Activated naive CD4-positive, alpha-beta T cell (primary cell): Measurements from ENCODE around the gene UBFD1.
"Not testable (repeated sequence)": the region's sequence is repeated elsewhere in the genome, so short reads cannot be mapped to it uniquely, and the experiment has no call there.

Source experiments
- DNase-seq, 4 experiments: peaks; one replicate each; lab custom pipeline; 2025; lab: John Stamatoyannopoulos, UW

Gene UBFD1

DNA sequence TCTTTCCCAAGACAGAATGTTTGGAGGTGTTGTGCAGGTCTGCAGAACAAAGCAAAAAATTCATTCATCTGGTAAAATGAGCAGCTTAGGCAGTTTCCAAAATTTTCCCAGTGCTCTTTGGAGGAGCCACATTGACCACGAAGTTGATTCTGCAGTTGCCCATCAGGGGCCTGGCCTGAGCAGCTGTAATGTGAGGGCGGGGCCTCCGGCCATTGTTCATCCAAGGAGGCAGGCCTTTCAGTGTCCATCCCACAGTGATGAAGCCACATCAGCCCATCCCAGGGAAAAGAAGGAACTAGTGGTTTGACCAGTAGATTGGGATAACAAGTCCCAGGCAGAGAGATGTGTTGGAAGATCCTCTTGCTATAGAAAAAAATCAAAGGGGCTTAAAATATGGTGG, 10.1 kb downstream of the UBFD1 start:
- DNase-seq, result no peak

DNA sequence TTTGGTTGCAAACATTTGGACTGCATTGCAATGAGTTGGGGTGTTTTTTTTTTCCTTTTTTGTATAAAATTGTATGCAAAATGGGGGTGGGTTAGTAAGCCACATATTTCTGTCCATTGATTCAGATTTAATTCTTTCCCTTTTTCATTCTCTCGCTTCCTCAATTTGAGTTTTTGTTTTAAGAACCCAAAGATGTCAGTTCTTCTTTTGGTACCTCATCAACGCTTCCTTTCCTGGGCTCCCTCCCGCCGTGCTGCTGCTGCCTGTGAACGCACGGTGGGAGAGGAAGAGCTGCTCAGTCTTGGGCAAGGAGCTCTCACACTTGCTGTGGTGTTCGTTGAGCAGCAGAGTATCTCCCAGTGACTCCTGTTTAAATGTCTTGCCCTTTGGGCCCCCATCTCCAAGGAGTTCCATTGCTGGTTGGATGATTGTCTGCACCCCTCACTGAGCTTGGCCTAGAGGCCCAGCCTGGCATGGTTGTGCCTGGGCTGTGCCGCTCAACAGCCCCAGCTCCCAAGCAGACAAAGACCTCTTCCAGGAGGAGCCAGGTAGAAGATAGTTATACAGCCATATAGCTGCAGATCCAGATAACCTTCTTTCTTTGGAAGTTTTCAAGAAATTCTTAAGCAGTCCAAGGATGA, 13.6 kb downstream of the UBFD1 start:
- DNase-seq, result no peak

DNA sequence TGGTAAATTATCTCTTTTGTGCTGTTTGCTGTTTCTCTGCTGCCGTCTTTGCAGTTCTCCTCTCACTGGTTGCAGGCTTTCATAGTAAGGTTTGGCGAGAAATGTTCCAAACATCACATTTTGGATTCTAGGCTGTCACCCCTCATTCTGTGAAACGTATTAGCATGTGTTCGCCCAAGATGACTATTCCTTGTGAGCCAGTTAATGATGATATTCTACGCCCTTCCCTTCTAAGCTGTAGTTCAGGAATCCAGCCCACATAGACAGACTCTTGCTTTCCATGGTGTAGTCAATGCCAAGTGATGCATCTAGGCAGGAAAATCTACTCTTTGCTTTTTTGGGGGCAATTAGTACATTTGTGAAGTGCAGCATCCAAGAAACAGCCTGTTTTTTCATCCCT, 14.4 kb downstream of the UBFD1 start:
- DNase-seq, result no peak

DNA sequence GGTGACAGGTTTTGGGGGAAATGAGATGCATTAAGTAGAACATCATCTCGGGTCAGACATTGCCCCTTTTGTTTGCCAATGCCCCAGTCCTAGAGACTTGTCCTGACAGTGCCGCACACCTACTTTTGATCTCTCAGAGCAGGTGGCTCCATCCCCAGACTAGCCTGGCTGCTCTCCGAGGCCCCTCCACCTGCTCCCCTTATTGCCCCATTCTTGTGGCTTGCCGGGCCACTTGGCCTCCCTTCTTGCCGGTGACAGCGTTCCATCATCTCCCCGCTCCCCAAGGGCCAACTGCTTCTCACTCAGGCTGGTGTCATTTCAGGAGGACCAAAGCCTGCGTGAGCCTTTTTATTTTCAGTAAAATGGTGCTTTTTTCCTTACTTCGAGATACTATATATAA, 14.9 kb downstream of the UBFD1 start:
- DNase-seq, result no peak

DNA sequence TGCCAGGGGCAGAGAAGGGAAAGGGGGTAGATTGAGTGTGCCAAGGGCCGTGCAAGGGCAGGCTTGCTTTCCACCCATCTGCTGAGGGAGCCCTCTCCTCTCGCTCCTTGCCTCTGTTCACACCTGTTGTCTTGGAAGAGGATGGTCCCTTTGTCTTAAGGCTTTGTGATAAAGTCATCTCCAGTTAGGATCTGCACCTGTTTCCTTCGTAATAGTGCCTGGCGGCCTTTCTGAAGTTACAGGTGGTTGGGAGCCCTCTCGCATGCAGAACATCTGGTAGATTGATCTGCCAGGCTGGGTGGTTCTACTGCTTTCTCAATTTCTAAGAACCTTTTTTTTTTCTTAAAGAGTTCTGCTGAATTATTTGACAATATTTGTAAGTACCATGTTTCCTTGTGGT, 16.3 kb downstream of the UBFD1 start:
- no peak for DNase-seq

- DNase-seq, result no peak
Measured at GRCh38 chr16:23575834-23576233, 18.3 kb downstream of the UBFD1 start.

DNA sequence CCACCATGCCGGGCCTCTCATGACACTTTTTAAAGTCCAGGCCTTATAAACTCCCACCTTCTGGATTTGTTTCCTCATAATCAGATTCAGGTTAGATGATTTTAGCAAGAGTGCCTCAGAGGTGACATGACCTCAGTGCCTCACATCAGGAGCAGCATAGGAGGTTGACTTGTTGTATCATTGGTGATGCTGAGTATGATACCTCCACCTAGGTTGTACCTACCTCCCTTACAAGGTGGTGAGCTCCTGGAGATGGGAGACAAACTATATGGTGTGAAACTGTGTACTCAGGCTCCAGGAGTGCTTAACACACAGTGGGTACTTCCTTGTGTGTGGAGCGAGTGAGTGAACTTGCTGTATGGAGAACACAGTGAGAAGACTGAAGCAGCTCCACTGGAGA, 20.0 kb downstream of the UBFD1 start:
- no peak for DNase-seq

DNA sequence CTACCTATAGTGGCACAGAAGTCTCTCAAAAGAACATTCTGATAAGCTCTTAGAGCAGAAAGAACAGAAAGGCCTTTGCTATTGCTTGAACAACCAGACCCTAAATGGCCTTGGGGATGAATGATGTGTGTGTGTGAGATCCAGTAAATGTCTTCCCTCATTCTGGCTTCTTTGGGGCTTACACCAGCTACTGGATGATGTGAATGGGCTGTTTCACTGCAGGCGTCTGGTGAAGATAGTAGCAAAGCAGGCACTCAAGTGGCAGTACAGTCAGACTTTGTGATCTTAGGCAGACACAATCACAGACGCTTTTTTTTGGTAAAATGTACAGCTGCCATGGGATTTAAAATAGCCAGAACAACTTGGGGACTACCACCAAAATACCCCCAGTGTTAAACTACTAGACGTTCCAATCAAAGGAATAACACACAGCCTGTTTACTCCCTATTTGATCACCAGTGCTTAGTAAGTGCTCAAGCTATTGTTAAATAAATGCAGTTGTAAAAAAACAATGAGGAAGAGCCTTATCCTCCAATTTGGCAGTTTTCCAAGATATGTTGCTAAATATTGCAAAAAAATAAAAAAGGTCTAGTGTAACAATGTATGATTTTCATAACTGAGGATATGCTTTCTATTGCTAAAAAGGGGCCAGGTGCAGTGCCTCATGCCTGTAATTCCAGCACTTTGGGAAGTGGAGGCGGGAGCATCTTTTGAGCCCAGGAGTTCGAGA, 20.7 kb downstream of the UBFD1 start:
- no peak for DNase-seq

- no peak for DNase-seq
Measured at GRCh38 chr16:23579371-23579770, 21.8 kb downstream of the UBFD1 start.

GRCh38 chr16:23580391-23580790, 22.9 kb downstream of the UBFD1 start:
- DNase-seq, result no peak

DNA sequence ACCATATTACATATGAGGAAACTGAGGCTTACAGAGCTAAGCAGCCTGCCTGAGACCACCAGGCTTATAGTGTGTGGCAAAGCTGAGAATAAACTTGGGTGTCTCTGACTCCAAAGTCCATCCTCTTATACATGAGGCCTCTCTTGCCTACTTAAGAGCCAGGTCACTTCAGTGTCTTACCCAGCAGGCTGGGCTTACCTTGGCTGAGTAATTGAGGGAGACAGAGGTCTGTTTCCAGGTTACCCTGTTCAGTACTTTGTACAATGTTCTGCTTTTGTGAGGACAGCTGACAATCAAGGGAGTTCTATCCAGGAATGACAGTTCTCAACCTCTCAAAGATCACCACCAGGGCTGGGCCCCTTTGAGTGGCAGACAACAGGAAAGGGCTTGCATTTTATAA, 24.2 kb downstream of the UBFD1 start:
- DNase-seq, result no peak

GRCh38 chr16:23583271-23583670, 25.7 kb downstream of the UBFD1 start:
- DNase-seq, result not testable (repeated sequence)

GRCh38 chr16:23584186-23585076, 26.9 kb downstream of the UBFD1 start:
- DNase-seq, result no peak

DNA sequence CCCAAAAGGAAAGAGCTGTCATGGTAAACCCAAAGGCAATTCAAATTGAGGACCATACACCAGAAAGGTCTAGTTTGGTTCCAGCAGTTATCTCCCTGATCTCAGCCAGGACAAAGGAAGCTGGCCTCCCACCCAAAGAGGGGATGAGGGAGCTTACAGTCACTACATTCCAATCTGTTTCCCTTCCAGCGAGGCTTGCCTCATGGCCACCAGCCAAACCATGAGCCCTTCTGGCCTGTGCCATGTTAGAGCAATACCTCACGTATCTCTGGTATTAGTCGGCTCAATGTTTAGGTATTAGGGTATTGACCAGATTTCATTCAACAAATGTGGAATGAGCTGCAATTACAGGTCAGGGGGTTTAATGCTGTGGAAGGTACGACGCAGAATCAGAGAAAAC, 30.2 kb downstream of the UBFD1 start:
- DNase-seq, result no peak

- DNase-seq, result no peak
Measured at GRCh38 chr16:23590181-23590580, 32.7 kb downstream of the UBFD1 start.

DNA sequence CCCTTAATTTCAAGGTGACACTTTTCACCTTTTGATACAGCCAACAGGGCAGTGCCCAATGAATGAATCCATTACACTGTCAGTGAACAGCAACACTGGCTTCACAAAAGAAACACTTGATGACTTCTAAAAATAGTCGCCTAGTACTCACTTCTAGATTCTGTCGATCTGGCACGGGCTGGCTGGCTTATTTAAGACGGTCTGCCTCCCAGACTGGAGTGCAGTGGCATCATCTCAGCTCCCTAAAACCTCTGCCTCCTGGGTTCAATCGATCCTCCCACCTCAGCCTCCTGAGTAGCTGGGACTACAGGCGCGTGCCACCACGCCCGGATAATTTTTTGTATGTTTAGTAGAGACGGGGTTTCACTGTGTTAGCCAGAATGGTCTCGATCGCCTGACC, 36.7 kb downstream of the UBFD1 start:
- DNase-seq, result no peak

DNA sequence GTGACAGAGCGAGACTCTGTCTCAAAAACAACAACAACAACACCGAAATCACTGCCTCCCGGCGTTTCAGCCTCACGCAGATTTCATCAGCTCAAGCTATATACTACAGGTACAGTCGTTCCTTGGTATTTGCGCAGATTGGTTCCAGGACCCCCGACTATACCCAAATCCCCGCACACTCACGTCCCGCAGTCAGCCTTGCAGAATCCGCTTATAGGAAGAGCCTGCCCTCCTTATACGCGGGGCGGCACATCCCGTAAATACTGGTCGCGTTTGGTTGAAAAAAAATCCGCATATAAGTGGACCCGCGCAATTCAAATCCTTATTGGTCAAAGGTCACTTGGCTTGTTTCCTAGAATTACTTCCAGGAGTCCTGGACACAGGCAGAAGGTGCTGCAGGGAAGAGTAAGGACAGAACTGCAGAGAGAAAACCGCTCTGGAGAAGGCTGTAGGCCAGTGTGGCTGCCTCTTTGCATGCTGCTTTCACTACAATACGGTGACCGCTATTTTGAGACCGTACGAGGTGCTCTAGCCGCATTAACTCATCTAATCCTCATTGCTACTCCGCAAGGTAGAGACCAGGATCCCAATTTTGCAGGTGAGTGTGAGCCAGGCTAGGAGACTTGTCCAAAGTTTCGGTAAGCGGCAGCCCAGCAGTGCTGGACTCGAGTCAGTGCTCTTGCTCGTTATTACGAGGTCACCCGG, 37.9 kb downstream of the UBFD1 start:
- DNase-seq, result no peak

DNA sequence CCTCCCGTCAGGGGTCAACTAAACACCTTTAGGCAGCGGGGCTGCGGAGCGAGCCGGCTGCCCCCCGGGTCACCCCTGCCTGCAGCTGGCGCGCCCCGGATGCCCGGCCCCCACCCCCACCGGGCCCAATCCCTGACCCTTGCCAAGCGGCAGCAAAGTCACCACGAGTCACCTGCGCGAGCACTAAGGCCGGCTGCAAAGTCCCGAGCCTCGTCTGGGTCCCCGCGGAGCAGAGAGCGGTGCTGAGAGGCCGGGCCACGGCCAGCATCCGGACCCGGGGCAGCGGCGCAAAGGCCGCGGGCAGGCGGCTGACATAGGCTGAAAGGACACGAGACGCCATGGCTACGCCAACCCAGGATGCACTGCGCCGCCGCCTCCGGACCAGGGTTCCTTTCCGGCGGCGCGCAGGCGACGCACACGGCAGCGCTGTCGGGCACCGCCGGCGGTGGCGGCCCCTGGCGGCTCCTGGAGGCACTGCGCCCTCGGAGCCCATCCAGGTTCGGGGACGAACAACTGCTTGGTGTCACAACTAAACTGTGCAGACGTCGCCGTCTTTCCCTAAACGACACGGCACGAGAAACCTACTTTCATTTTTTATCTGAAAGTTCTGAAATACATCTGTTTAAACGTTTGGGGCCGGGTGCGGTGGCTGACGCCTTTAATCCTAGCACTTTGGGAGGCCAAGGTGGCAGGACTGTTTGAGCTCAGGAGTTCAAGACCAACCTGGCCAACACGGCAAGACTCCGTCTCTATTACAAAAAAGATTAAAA, 38.6 kb downstream of the UBFD1 start, which contains the start of gene NDUFAB1:
Gene NDUFAB1 (minus strand): TSS at position 366 of the 770 bp plus-strand sequence. CDS start 26 bp downstream, at position 340.
- peak; percentile 80 to 92 (median 88) for DNase-seq

DNA sequence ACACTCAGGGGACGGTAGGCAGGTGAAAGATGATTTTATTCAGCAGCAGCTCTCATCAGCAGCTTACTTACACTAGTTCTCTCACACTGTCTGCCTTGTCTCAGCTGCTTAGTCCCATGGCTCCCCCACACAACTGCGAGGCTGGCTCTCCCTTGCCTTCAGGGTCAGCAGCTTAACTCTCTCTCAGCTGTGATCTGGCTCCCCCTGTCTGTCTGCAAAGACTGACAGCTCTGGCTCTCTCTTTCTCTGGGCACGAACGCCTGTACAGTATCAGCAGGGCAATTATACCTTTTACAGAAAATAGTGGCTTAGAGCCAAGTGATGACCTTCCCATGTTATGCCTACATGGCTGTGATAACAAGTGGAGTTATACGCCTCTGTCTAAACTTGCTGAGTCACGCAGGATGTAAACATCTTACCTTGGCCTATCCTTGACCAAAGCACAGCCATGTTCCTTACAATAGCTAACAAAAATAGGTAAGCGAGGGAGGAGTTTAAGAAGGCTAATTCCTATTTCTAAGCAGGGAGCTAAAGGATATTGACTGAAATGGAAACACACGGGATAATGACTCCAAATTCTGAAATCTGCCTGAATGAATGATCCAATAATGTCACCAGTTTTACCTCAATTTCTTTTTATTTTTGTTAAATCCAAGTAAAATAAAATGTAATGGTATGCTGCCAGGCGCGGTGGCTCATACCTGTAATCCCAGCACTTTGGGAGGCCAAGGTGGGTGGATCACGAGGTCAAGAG, 39.7 kb downstream of the UBFD1 start:
- no peak for DNase-seq

GRCh38 chr16:23607726-23608125, 50.2 kb downstream of the UBFD1 start:
- DNase-seq, result no peak

GRCh38 chr16:23608194-23608593, 50.7 kb downstream of the UBFD1 start:
- DNase-seq, result no peak
